ENCODE measurements around the gene SRRM3.

DNA sequence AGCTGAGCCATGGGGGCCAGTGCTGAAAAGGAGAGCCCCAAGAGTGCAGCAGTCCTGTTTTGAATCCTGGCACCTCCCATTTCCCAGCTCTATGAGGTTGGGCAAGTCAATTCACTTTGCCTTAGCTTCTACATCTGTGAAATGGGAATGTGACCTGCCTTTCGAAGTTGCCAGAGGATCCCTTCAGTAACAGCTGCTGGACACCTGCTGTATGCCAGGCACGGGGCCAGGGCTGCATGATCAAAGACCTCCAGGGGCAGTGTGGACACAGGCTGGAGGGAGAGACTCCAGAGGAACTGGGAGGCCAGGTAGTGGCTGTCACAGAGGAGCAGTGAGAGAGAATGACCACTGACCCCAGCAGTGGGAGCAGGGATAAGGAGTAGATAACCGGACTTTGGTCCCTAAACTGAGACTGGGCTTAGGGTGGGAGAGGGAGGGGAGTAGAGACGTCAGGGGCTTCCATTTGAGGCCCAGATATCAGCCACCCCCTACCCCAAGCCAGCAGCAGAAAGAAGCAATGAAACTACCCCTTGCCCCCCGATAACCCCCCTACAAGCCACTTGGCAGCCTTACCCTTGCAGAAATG is 45.2 kb downstream of the SRRM3 start:
- TF ChIP-seq, protein P1, sequence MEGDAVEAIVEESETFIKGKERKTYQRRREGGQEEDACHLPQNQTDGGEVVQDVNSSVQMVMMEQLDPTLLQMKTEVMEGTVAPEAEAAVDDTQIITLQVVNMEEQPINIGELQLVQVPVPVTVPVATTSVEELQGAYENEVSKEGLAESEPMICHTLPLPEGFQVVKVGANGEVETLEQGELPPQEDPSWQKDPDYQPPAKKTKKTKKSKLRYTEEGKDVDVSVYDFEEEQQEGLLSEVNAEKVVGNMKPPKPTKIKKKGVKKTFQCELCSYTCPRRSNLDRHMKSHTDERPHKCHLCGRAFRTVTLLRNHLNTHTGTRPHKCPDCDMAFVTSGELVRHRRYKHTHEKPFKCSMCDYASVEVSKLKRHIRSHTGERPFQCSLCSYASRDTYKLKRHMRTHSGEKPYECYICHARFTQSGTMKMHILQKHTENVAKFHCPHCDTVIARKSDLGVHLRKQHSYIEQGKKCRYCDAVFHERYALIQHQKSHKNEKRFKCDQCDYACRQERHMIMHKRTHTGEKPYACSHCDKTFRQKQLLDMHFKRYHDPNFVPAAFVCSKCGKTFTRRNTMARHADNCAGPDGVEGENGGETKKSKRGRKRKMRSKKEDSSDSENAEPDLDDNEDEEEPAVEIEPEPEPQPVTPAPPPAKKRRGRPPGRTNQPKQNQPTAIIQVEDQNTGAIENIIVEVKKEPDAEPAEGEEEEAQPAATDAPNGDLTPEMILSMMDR (IDR thresholded peaks at IDR 0.05 in 2 of 3, conservative IDR thresholded peaks at IDR 0.05 in 1 of 3; ENCODE audit: borderline replicate concordance in 1 of 3, insufficient read depth in 1 of 3, low read depth in 2 of 3, low read length in 2 of 3), result no peak
- TF ChIP-seq POLR2A (IDR thresholded peaks at IDR 0.05; ENCODE audit: borderline replicate concordance, extremely low read depth, insufficient read depth, insufficient read length) (no peak), EZH2 (IDR thresholded peaks at IDR 0.05) (no peak), SIN3A (IDR thresholded peaks at IDR 0.05; ENCODE audit: low read depth) (no peak), EGR1 (IDR thresholded peaks at IDR 0.05; ENCODE audit: low read depth) (no peak), EZH2phosphoT487 (IDR thresholded peaks at IDR 0.05; ENCODE audit: borderline replicate concordance) (no peak), POLR2AphosphoS5 (IDR thresholded peaks at IDR 0.05; ENCODE audit: low read depth, low read length) (no peak), ZBTB33 (IDR thresholded peaks at IDR 0.05; ENCODE audit: extremely low read depth, insufficient replicate concordance, low read length) (no peak), CEBPB (IDR thresholded peaks at IDR 0.05; ENCODE audit: low read depth) (no peak), SP1 (IDR thresholded peaks at IDR 0.05; ENCODE audit: low read depth) (no peak), ELF1 (IDR thresholded peaks at IDR 0.05; ENCODE audit: borderline replicate concordance, low read depth) (no peak), ZNF274 (IDR thresholded peaks at IDR 0.05; ENCODE audit: low read depth, low read length) (no peak), REST (IDR thresholded peaks at IDR 0.05; ENCODE audit: low read depth) (no peak)

Data from HCT116 (cell line).